Mammary epithelial cell (primary cell): ENCODE data around the gene LAMA4.

Experiments
- EZH2 ChIP-seq: IDR thresholded peaks from 2 replicates; pipeline ENCODE4 v1.6.1; 2012; ENCODE audit warnings: low read length, inconsistent platforms, borderline replicate concordance
- TF ChIP-seq, protein P1 (sequence below), 2 donors: IDR thresholded peaks in 1 of 2; conservative IDR thresholded peaks in 1 of 2; 2 replicates each; pipeline ENCODE4 v1.5.1; 2011 to 2012; ENCODE audit warnings: inconsistent platforms in 2 of 2, low read length in 2 of 2, mild to moderate bottlenecking in 2 of 2, control low read depth in 1 of 2, low read depth in 1 of 2; ENCODE audit not compliant: insufficient read depth in 1 of 2; ENCODE audit errors: extremely low read depth in 1 of 2

DNA sequence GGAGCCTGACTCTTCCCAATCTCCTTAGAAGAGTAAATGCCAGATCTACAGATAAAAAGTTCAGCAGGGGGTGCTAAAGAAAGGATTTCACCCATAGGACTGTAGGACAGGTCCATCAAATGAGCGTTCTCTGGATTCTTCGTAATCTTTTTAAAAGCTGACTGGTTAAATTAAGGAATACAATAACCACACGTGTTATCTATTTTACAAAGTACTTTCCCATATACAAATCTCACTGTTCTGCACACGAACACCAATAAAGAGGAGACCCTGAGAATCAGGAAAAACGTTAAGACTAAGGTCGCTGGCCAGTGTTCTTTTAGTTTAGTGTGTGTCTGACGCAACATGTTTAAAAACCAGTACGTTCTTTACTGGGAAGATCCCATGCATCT, 167.6 kb downstream of the LAMA4 start:
- TF ChIP-seq, protein P1, sequence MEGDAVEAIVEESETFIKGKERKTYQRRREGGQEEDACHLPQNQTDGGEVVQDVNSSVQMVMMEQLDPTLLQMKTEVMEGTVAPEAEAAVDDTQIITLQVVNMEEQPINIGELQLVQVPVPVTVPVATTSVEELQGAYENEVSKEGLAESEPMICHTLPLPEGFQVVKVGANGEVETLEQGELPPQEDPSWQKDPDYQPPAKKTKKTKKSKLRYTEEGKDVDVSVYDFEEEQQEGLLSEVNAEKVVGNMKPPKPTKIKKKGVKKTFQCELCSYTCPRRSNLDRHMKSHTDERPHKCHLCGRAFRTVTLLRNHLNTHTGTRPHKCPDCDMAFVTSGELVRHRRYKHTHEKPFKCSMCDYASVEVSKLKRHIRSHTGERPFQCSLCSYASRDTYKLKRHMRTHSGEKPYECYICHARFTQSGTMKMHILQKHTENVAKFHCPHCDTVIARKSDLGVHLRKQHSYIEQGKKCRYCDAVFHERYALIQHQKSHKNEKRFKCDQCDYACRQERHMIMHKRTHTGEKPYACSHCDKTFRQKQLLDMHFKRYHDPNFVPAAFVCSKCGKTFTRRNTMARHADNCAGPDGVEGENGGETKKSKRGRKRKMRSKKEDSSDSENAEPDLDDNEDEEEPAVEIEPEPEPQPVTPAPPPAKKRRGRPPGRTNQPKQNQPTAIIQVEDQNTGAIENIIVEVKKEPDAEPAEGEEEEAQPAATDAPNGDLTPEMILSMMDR (conservative IDR thresholded peaks at IDR 0.05 in 1 of 2, IDR thresholded peaks at IDR 0.05 in 1 of 2; ENCODE audit: extremely low read depth in 1 of 2, insufficient read depth in 1 of 2, low read depth in 1 of 2, low read length in 2 of 2), result peak; percentile 24 to 46
- no peak for TF ChIP-seq EZH2
